ENCODE results near the gene TRAIP. TPM values are rescaled to one million over a fixed set of nuclear protein-coding genes. Genes with fewer than 3 reads are reported as not detected.
"Not testable (repeated sequence)": the region's sequence is repeated elsewhere in the genome, so short reads cannot be mapped to it uniquely, and the experiment has no call there.

Gene TRAIP
- total RNA-seq, 1 donor: 7.7 TPM

GRCh38 chr3:49831341-49831740 lies 25.0 kb downstream of the TRAIP start:
- no peak overlapping the region for H3K4me3 ChIP-seq (ENCODE audit: low read depth, low read length)
- TF ChIP-seq CTCF (IDR thresholded peaks at IDR 0.05; ENCODE audit: insufficient read depth, low read length): no peak
- DNase-seq (ENCODE audit: low read depth): no peak

GRCh38 chr3:49826016-49826415 lies 30.3 kb downstream of the TRAIP start:
- H3K4me3 ChIP-seq (ENCODE audit: low read depth, low read length): no peak overlapping the region
- DNase-seq (ENCODE audit: low read depth): no peak
- no peak for TF ChIP-seq CTCF (IDR thresholded peaks at IDR 0.05; ENCODE audit: insufficient read depth, low read length)

GRCh38 chr3:49823131-49823530 lies 33.2 kb downstream of the TRAIP start:
- DNase-seq (ENCODE audit: low read depth); H3K4me3 ChIP-seq (ENCODE audit: low read depth, low read length): not testable (repeated sequence)

DNA sequence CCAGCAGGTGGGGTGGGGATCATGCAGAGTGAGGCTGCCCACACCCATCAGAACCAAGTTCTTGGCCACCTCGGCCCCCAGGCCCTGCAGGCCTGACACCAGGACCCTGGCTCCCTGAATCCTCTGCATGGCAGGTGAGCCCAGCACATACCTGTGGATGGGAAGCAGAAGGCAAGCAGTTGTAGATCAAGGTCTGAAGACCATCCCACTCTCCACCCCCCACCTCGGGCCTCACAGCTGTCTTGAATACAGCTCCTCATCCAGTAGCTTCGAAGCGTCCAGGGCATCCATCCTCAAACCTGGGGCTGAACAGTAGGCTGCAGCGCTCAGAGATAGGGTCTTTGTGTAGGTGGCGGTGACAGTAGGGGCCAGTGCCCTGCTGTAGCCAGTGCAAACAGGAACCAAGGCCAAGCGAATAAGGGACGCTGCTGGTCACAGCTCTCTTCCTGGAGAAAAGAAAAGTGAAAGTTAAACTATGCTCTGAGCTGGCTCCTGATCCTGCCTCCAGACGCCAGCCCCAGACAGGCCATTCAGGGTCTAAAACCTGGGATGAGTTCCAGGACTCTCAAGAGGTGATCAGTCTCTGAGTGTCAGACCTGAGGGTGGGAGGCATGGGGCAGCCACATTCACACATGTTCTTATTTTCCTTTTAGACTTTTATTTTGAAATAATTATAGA lies 42.7 kb downstream of the TRAIP start, which contains the start of gene UBA7:
Gene UBA7, minus strand, starts transcription at position 457 of the 678 bp plus-strand sequence. Its CDS starts 166 bp downstream, at position 291.
- H3K4me3 ChIP-seq (ENCODE audit: low read depth, low read length): peak within 1 kb of the TSS; percentile 82
- TF ChIP-seq CTCF (IDR thresholded peaks at IDR 0.05; ENCODE audit: insufficient read depth, low read length): no peak
- peak; percentile 81 for DNase-seq (ENCODE audit: low read depth)

GRCh38 chr3:49812916-49813496 lies 43.4 kb downstream of the TRAIP start:
- no peak for TF ChIP-seq CTCF (IDR thresholded peaks at IDR 0.05; ENCODE audit: insufficient read depth, low read length)
- H3K4me3 ChIP-seq (ENCODE audit: low read depth, low read length): peak overlapping the region; percentile 82
- no peak for DNase-seq (ENCODE audit: low read depth)

- no peak for TF ChIP-seq CTCF (IDR thresholded peaks at IDR 0.05; ENCODE audit: insufficient read depth, low read length)
- no peak overlapping the region for H3K4me3 ChIP-seq (ENCODE audit: low read depth, low read length)
- no peak for DNase-seq (ENCODE audit: low read depth)
These were observed 48.8 kb downstream of the TRAIP start for GRCh38 chr3:49807431-49808114.

- TF ChIP-seq CTCF (IDR thresholded peaks at IDR 0.05; ENCODE audit: insufficient read depth, low read length): no peak
- no peak overlapping the region for H3K4me3 ChIP-seq (ENCODE audit: low read depth, low read length)
- DNase-seq (ENCODE audit: low read depth): no peak
These were observed 49.5 kb downstream of the TRAIP start for GRCh38 chr3:49806850-49807249.
